COLO668 (cell line): Measurements from ENCODE around the gene ATG7.

Experiments used
- DNase-seq: peaks from one replicate; lab custom pipeline; 2025; ENCODE audit not compliant: unreplicated experiment; lab: John Stamatoyannopoulos, UW

The ATG7 gene, protein sequence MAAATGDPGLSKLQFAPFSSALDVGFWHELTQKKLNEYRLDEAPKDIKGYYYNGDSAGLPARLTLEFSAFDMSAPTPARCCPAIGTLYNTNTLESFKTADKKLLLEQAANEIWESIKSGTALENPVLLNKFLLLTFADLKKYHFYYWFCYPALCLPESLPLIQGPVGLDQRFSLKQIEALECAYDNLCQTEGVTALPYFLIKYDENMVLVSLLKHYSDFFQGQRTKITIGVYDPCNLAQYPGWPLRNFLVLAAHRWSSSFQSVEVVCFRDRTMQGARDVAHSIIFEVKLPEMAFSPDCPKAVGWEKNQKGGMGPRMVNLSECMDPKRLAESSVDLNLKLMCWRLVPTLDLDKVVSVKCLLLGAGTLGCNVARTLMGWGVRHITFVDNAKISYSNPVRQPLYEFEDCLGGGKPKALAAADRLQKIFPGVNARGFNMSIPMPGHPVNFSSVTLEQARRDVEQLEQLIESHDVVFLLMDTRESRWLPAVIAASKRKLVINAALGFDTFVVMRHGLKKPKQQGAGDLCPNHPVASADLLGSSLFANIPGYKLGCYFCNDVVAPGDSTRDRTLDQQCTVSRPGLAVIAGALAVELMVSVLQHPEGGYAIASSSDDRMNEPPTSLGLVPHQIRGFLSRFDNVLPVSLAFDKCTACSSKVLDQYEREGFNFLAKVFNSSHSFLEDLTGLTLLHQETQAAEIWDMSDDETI

DNA sequence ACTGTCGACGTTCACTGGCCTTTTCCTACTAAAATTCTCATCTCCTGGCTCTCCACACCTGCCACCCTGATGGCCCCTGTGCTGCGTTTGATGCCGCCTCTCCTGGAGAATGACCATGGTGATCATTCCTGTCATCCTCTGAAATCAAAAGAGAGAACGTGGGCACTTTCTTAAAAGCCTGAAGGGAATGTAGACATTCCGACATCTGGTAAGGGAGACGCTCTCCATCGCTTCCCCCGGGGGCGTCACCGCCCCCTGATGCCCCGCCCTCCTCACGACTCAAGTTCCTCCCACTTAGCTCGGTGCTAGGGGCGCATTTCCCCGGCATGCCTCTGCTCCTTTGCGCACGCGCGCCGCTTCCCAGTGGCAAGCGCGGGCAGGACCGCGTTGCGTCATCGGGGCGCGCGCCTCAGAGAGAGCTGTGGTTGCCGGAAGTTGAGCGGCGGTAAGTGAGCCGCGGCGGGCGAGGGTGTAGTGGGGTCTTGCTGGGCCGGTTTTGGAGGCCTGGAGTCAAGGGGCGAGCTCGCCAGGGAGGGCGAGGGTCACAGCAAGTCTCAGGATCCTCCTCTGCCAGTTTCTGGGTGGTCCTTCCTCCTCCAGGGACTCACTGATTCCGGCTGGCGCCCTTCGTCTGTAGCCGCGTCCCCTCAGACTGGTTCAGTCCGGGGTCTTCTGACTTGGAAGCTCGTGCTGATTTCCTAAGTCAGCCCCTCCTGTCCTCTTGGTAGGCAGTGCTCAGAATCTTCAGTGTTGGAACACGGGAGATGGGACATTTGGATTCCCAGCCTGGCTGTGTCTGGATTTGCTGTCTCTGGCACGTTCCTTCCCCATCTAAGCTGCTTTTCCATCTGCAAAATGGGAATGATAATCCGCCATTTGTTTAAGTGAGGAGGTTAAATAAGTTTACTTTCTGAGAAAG is at the start of gene ATG7:
TSS of gene ATG7 (plus strand) at position 412 of the 919 bp plus-strand sequence. CDS start 26,299 bp downstream, outside the sequence.
- DNase-seq, result peak; percentile 95

DNA sequence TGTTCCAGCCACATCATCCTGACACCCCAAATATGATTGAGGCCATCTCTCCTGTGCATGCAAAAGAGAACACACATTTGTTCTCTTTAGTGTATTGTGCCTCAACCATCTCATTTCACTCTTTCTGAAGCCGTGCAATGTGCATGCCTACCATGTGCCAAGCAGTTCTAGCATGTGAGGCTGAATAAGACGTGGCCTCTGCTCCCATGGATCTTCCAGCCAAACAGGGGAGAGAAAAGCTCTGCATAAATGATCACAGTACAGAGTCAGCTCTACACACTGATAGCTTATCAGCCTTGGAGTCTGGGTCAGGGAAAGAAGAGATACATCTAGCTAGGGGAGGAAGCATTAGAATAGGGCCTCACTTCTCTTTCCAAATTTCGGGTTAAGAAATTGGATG is 48.2 kb upstream of the ATG7 start:
- DNase-seq, result no peak

GRCh38 chr3:11224870-11225229 is 47.3 kb upstream of the ATG7 start:
- no peak for DNase-seq

DNA sequence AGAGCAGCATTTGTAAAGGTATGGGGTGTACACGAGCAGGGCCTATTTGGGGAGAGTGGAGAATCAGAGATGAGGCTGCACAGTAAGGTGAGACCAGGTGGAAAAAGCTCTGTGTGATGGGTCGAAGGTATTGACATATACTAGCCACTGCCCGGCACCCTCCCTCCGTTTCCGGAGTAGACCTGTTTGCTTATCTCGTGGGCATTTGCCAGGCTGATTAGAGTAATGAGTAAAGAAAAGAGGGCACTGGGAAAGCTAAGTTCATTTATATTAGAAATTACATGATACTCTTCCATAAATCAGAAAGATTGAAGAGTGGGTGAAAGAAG is 46.2 kb upstream of the ATG7 start:
- peak; percentile 43 for DNase-seq

DNA sequence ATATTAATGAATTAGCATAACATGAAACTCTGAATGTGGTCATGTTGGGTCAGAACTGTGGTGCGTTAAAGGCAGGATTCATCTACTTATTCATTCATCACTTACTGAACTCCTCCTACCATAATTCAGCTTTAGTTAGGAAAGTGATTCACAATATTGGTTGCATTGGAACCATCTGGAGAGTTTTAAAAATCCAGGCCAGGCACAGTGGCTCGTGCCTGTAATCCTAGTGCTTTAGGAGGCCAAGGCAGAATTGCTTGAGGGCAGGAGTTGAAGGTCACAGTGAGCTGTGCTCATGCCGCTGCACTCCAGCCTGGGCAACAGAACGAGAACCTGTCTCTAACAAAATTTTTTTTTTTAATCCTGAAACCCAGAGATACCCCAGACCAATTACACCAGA is 44.2 kb upstream of the ATG7 start:
- DNase-seq, result no peak

- no peak for DNase-seq
These were observed 42.1 kb upstream of the ATG7 start for GRCh38 chr3:11230125-11230524.

DNA sequence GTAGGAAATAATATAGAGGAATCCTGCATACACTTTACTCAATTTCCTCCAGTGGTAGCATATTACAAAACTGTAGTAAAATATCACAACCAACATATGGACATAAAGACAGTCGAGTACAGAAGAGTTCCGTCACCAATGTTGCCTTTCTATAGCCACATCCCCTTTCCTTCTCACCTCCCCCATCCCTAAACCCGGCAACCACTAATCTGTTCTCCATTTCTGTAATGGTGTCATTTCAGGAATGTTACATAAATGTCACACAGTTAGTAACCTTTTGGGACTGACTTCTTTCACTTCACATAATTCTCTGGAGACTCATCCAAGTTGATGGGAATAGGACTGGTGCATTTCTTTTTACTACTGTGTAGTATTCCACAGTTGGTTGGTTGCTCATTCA is 41.4 kb upstream of the ATG7 start:
- no peak for DNase-seq

DNA sequence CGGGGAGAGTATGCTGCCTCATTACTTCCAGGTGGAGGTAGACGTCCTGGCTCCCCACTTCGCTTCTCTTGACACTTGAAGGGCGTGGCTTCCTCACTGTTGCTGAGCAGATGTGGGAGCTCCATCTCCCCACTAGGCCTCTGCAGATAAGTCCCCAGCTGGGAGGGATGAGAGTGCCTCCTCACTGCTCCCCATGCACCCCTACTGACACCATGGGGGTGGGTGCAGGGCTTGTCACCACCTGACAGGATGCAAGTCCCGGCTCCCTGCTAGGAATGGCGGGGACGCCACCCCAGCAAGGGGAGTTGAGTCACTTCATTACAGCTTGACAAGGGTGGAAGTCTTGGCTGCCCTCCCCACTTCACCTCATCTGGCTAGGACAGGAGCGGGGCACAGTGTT is 36.8 kb upstream of the ATG7 start:
- DNase-seq, result no peak

- DNase-seq, result peak; percentile 81
These were observed 35.4 kb upstream of the ATG7 start for GRCh38 chr3:11236588-11237461.

GRCh38 chr3:11238060-11238459 is 34.1 kb upstream of the ATG7 start:
- DNase-seq, result no peak

GRCh38 chr3:11238880-11239279 is 33.3 kb upstream of the ATG7 start:
- no peak for DNase-seq

GRCh38 chr3:11239796-11240195 is 32.4 kb upstream of the ATG7 start:
- no peak for DNase-seq

- no peak for DNase-seq
These were observed 31.7 kb upstream of the ATG7 start for GRCh38 chr3:11240496-11240895.

GRCh38 chr3:11244121-11244677 is 28.0 kb upstream of the ATG7 start:
- no peak for DNase-seq

DNA sequence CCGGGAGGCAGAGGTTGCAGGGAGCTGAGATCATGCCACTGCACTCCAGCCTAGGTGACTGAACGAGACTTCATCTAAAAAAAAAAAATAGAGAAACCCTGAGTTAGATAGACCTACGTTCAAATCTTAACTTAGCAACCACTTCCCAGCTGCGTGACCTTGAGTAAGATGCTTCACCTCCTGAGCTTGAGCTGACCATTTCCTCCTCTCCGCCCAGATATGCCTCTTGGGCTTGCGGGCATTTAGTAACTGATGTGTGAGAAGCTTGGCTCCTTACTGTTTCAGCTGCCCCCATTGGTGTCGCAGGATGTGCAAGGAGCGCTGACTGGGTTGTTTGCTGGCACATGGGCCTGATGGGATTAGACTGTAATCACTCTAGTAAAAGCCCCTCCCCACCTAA is 26.9 kb upstream of the ATG7 start:
- DNase-seq, result no peak

DNA sequence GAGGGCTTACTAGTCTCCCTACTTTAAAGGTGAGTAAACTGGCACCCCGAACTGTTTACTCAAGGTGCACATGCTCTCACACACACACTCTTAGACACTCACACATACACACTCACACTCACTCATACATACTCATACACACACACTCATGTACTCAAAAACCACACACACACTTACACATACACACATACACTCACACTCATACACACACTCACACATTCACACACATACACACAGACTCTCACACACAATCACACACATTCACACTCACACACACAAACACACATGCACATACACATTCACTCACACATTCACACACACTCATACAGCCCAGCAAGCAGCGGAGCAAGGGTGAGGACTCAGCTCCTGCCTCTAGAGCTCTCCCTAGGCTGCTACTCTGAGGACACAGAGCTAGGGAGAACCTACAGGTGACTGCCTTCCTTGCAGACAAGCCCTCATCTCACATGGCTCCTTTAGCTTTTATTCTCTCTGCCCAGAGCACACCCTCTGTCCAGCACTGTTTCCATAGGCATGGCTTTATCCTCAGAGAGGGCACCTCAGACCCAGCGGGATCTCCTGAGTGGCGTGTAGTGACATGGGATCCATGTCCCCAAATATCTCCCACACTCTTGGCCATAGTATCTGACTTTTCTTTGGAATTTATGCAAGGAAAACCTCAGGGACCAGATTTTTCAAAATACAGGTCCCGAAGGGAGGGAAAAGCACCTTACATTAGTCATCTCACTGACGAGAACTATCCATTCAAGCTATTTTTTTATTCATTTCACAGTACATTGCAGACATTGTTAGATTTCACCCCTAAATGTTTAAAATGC is 26.2 kb upstream of the ATG7 start:
- DNase-seq, result no peak

DNA sequence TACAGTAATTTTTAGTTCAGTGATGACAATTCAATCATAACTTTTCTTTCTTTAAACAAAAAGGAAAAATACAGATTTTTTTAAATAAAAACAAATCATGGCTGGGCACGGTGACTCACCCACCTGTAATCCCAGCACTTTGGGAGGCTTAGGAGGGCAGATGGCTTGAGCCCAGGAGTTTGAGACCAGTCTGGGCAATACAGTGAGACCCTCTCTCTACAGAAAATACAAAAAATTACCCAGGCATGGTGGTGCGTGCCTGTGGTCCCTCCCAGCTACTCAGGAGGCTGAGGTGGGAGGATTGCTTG is 25.6 kb upstream of the ATG7 start:
- no peak for DNase-seq

GRCh38 chr3:11247362-11247761 is 24.8 kb upstream of the ATG7 start:
- DNase-seq, result no peak

DNA sequence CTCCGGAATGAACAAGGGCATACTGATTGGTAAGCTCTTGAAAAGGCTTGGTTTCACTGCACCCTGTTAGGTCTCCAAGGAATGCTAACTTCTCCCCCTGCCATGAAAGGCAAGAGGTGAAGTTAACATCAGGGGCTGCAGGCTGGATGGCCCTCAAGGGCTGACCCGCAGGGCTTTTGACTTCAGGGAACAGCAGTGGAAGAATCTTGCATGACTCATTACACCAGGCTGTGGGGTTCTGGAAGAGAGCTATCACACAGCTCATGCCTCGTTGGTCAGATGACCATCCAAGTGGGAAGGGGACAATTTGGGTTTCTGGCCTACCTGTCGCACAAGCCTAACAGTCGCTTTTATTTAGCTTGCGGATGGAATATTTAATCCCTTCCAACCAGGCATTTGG is 23.6 kb upstream of the ATG7 start:
- DNase-seq, result no peak
